SU-DHL-6 (cell line): ENCODE data around the gene MADCAM1.

Source experiments
- H2AFZ ChIP-seq: fragments of 200-600 bp; sonication (generic); 2 replicates; pipeline ENCODE4 v1.6.1; 2014; ENCODE audit warnings: low read depth, mild to moderate bottlenecking, moderate library complexity, mixed read lengths, antibody characterized with exemption, low read length; ENCODE audit not compliant: severe bottlenecking
- H3F3A ChIP-seq: fragments of 200-600 bp; shearing (Covaris generic); 2 replicates; pipeline ENCODE4 v1.6.0; 2016; ENCODE audit warnings: antibody characterized with exemption, mild to moderate bottlenecking; ENCODE audit not compliant: insufficient read depth
- H3K27ac ChIP-seq: fragments of 200-600 bp; sonication (generic); 2 replicates; pipeline ENCODE4 v1.5.1; 2016; ENCODE audit warnings: low read depth, mild to moderate bottlenecking, low read length, moderate library complexity, mixed read lengths
- H3K27me3 ChIP-seq: fragments of 200-600 bp; sonication (generic), shearing (Covaris generic); 2 replicates; pipeline ENCODE4 v1.6.0; 2014; ENCODE audit warnings: mild to moderate bottlenecking, low read length
- H3K36me3 ChIP-seq: fragments of 200-600 bp; sonication (generic); 2 replicates; pipeline ENCODE4 v1.6.1; 2014; ENCODE audit warnings: mild to moderate bottlenecking, low read length, mixed read lengths
- H3K4me2 ChIP-seq: fragments of 300-600, 200-600 bp; shearing (Covaris generic), sonication (generic); 2 replicates; pipeline ENCODE4 v1.6.0; 2014; ENCODE audit warnings: low read length, low read depth, mild to moderate bottlenecking; ENCODE audit not compliant: poor library complexity, severe bottlenecking
- H3K4me3 ChIP-seq: fragments of 200-600 bp; sonication (generic); 2 replicates; pipeline ENCODE4 v1.5.1; 2014; ENCODE audit warnings: antibody characterized with exemption, low read length, mild to moderate bottlenecking, mixed read lengths; ENCODE audit not compliant: insufficient read depth, poor library complexity, severe bottlenecking
- H3K79me2 ChIP-seq: fragments of 200-600 bp; sonication (generic); 2 replicates; pipeline ENCODE4 v1.6.1; 2014; ENCODE audit warnings: mild to moderate bottlenecking, low read length, moderate library complexity; ENCODE audit not compliant: insufficient read depth
- H3K9ac ChIP-seq: fragments of 200-600 bp; sonication (generic); 2 replicates; pipeline ENCODE4 v1.7.0; 2014; ENCODE audit warnings: mild to moderate bottlenecking, low read length
- H3K9me2 ChIP-seq: fragments of 200-600 bp; sonication (generic); replicated peaks from 2 replicates; pipeline ENCODE4 v1.6.1; 2014; ENCODE audit warnings: low read length; ENCODE audit not compliant: insufficient read depth
- H3K9me3 ChIP-seq: fragments of 200-600 bp; sonication (generic); 2 replicates; pipeline ENCODE4 v1.6.1; 2014; ENCODE audit warnings: low read length, mixed read lengths; ENCODE audit not compliant: insufficient read depth
- H4K20me1 ChIP-seq: fragments of 200-600 bp; sonication (generic); 2 replicates; pipeline ENCODE4 v1.6.1; 2014; ENCODE audit warnings: low read depth, mild to moderate bottlenecking, antibody characterized with exemption, low read length, moderate library complexity, mixed read lengths
- CTCF ChIP-seq: fragments of 200-600 bp; sonication (generic); IDR thresholded peaks from one replicate; pipeline ENCODE4 v1.5.1; 2017; ENCODE audit warnings: antibody characterized with exemption, mild to moderate bottlenecking, low read length, moderate library complexity; ENCODE audit not compliant: insufficient read depth, poor library complexity, severe bottlenecking
- EZH2phosphoT487 ChIP-seq: fragments of 200-600 bp; sonication (generic), shearing (Covaris generic); conservative IDR thresholded peaks from 2 replicates; pipeline ENCODE4 v1.6.1; 2018; ENCODE audit warnings: mild to moderate bottlenecking, antibody characterized with exemption, low read length, moderate library complexity, mixed read lengths

The MADCAM1 gene

GRCh38 chr19:536031-536880, 40.0 kb downstream of the MADCAM1 start:
- Histone ChIP-seq H3F3A (no peaks in the 10 kb centered on the region), H3K36me3 (no peaks in the 10 kb centered on the region), H3K4me2 (no peak overlapping the region), H3K79me2 (peaks cover 25% of the 10 kb centered on the region), H3K9me3 (no peaks in the 10 kb centered on the region), H3K27me3 (no peaks in the 10 kb centered on the region), H2AFZ (no peak overlapping the region), H3K9me2 (no peaks in the 10 kb centered on the region), H3K4me3 (no peak overlapping the region), H3K27ac (no peak overlapping the region), H4K20me1 (no peaks in the 10 kb centered on the region), H3K9ac (no peak overlapping the region)
- TF ChIP-seq CTCF (no peak), EZH2phosphoT487 (no peak)

- Histone ChIP-seq H3K9ac (no peak overlapping the region), H4K20me1 (no peaks in the 10 kb centered on the region), H3K4me2 (no peak overlapping the region), H3K9me3 (no peaks in the 10 kb centered on the region), H3K27me3 (no peaks in the 10 kb centered on the region), H3K9me2 (no peaks in the 10 kb centered on the region), H3K79me2 (peaks cover 23% of the 10 kb centered on the region), H3F3A (no peaks in the 10 kb centered on the region), H2AFZ (no peak overlapping the region), H3K4me3 (no peak overlapping the region), H3K36me3 (no peaks in the 10 kb centered on the region), H3K27ac (no peak overlapping the region)
- TF ChIP-seq EZH2phosphoT487 (no peak), CTCF (no peak)
Observed at GRCh38 chr19:536881-537404, 40.7 kb downstream of the MADCAM1 start.

- Histone ChIP-seq H3K9me3 (no peaks in the 10 kb centered on the region), H3F3A (no peaks in the 10 kb centered on the region), H2AFZ (no peak overlapping the region), H3K27me3 (no peaks in the 10 kb centered on the region), H3K9ac (no peak overlapping the region), H4K20me1 (no peaks in the 10 kb centered on the region), H3K4me2 (no peak overlapping the region), H3K9me2 (no peaks in the 10 kb centered on the region), H3K4me3 (no peak overlapping the region), H3K27ac (no peak overlapping the region), H3K79me2 (peaks cover 4% of the 10 kb centered on the region; the same call in 1 of the 2 replicates), H3K36me3 (no peaks in the 10 kb centered on the region)
- no peak for TF ChIP-seq CTCF
- no peak for TF ChIP-seq EZH2phosphoT487
Observed at GRCh38 chr19:538641-539428, 42.5 kb downstream of the MADCAM1 start.
